Activated T-cell treated with anti-CD3 and anti-CD28 coated beads, Interleukin-2, amount 50 U/mL, for 4 hours (primary cell): ENCODE measurements around the gene RBP4. TPM values are rescaled to one million over a fixed set of nuclear protein-coding genes. Genes with fewer than 3 reads are reported as not detected.
"Not testable (repeated sequence)": the region's sequence is repeated elsewhere in the genome, so short reads cannot be mapped to it uniquely, and the experiment has no call there.

Source experiments
- ATAC-seq, 2 donors: fragments of 200-7000 bp; cut with Tn5 transposase; one replicate each; pipeline ENCODE4 v1.10.0; 2021
- DNase-seq: peaks from one replicate; pipeline ENCODE4 v3.0.0-alpha.2; 2020
- H3K27me3 Mint-ChIP-seq: one replicate; pipeline ENCODE4 v1.8.0; 2021; ENCODE audit warnings: low read depth, mixed read lengths
- H3K36me3 Mint-ChIP-seq: one replicate; pipeline ENCODE4 v1.8.0; 2022; ENCODE audit warnings: mixed read lengths; ENCODE audit not compliant: insufficient read depth
- H3K4me1 Mint-ChIP-seq: one replicate; pipeline ENCODE4 v1.8.0; 2021; ENCODE audit warnings: low read depth, mixed read lengths
- H3K4me3 Mint-ChIP-seq: one replicate; pipeline ENCODE4 v1.8.0; 2021; ENCODE audit warnings: mild to moderate bottlenecking, moderate library complexity, mixed read lengths
- H3K9me3 Mint-ChIP-seq: one replicate; pipeline ENCODE4 v1.8.0; 2021; ENCODE audit warnings: mixed read lengths
- total RNA-seq, 3 donors: library from RNA; stranded (reverse); gene quantifications; one replicate each; pipeline ENCODE4 v1.2.1, GENCODE V29; 2021

The RBP4 gene
- total RNA-seq, 3 donors from 2014 or later: 0.98 to 1.5 (median 1.4) TPM

DNA sequence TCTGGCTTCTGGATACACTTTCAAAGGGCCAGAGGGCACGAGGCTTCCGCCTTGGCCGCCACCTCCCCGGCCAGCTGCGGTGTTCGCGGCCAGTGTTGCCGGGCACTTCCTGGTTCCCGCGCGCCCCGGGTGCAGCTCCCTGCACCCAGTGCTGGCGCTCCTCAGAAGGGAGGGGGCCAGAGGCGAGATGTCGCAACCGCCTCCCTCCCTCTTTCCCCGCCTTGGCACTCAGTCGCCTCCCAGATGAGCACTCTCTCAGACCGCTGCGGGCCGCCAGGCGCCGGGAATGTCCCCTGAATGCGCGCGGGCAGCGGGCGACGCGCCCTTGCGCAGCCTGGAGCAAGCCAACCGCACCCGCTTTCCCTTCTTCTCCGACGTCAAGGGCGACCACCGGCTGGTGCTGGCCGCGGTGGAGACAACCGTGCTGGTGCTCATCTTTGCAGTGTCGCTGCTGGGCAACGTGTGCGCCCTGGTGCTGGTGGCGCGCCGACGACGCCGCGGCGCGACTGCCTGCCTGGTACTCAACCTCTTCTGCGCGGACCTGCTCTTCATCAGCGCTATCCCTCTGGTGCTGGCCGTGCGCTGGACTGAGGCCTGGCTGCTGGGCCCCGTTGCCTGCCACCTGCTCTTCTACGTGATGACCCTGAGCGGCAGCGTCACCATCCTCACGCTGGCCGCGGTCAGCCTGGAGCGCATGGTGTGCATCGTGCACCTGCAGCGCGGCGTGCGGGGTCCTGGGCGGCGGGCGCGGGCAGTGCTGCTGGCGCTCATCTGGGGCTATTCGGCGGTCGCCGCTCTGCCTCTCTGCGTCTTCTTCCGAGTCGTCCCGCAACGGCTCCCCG is 34.4 kb downstream of the RBP4 start, which contains the start of gene FFAR4:
Gene FFAR4, plus strand, starts transcription at position 231 of the 842 bp plus-strand sequence. Its CDS starts 56 bp downstream, at position 287.
- Mint-ChIP-seq H3K4me1 (peaks cover 3% of the 10 kb centered on the region), H3K9me3 (no peaks in the 10 kb centered on the region)

DNA sequence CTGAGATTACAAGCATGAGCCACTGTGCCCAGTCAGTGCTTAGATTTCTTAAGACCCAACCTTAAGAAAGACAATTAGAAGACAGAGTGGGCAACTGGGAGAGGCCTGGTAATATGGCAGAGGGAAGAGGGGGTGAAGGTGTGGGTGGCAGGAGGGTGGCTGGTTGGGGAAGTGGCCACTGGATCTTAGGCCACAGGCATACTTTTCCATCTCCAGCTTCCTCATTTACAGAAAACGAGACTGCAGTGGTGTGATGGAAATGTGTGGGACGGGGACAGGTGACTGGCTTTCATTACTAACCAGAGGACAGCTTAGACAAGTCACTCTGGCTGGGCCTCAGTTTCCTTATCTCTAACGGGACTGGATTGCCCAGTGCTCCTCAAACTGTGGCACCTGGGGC is 35.6 kb downstream of the RBP4 start:
- no peak overlapping the region for H3K4me3 Mint-ChIP-seq
- H3K9me3 Mint-ChIP-seq: no peaks in the 10 kb centered on the region
- ATAC-seq (no peak), DNase-seq (no peak)
- H3K36me3 Mint-ChIP-seq: no peaks in the 10 kb centered on the region
- H3K27me3 Mint-ChIP-seq: peaks cover 50% of the 10 kb centered on the region
- peaks cover 3% of the 10 kb centered on the region for H3K4me1 Mint-ChIP-seq

More for the DNA sequence above, 34.4 kb downstream of the RBP4 start, which contains the start of gene FFAR4:
- Mint-ChIP-seq H3K27me3 (peaks cover 50% of the 10 kb centered on the region), H3K36me3 (no peaks in the 10 kb centered on the region), H3K4me3 (no peak within 1 kb of the TSS)
- DNase-seq (no peak), ATAC-seq (peak in 1 of 2 donors; percentile 14)

DNA sequence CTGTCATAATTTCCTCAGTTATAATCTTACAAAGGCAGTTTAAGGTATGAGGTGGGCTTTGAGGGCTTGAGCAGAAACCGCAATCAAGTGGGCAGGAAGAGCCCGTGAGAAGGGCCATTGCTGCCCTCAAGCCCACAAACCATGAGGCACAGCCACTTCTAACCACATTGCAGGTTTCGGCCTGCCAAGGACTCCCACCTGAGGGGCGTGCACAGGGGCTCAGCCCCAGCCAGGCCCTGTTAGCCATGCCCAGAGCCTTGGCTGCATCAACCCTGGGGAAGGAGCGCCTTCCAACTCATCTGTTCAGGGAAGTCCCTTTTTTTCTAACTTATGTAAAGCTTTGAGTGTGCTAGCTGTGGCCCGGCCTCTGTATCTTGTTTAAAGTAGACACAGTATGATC is 40.5 kb downstream of the RBP4 start:
- H3K4me1 Mint-ChIP-seq: no peaks in the 10 kb centered on the region
- ATAC-seq (no peak), DNase-seq (no peak)
- H3K9me3 Mint-ChIP-seq: no peaks in the 10 kb centered on the region
- H3K27me3 Mint-ChIP-seq: peaks cover 22% of the 10 kb centered on the region
- no peak overlapping the region for H3K4me3 Mint-ChIP-seq
- no peaks in the 10 kb centered on the region for H3K36me3 Mint-ChIP-seq

DNA sequence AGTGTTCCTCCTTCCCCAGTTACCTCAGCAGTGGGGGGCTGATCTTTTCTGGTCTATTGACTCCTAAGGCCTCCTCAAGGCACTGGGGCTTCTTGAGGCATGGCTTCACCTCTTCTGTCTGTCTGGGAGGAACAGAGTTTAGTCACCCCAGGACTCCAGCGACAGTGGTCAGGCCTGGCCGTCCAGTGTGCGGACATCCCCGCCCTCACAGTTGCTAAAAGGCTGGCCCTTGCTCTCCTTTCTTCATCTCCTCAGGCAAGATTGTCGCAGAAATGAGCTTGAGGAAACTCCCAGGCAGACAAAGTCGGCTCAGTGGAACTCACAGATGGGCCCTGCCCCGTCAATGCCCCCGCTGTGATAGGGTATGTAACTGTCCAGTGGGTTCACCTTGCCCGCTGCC is 41.5 kb downstream of the RBP4 start:
- H3K4me1 Mint-ChIP-seq: no peaks in the 10 kb centered on the region
- H3K9me3 Mint-ChIP-seq: no peaks in the 10 kb centered on the region
- no peaks in the 10 kb centered on the region for H3K36me3 Mint-ChIP-seq
- H3K27me3 Mint-ChIP-seq: peaks cover 12% of the 10 kb centered on the region
- no peak overlapping the region for H3K4me3 Mint-ChIP-seq
- ATAC-seq: no peak
- DNase-seq: no peak

DNA sequence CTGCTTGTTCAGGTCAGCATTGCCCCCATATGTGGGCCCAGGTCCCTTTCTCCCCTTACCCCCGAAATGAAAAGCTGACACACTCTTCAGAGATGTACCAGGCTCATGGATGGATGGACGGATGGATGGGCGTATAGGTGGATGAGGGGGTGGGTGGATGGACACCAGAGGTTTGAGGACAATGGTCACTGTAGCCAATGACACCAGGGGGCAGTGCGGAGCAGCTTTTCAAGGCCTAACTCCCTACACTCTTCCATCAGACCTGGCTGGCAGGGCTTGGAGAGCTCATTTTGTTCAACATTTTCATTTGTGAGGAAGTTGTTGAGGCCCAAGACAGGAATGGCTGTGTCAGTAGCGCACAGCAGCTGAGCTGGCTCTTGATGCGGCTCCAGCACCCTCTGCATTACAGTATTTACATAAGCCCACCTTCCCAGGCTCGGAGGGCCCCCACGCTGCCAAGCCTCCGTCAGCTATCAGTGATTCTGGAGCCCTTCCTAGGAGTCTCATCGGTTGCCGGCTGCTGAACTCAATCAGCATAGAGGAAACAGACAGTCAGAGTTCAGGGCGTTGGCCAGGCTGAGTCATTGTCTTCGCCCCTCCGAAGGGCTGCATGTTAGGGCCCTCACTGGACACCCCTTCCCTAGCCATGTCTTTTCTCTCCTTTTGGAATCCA is 46.1 kb downstream of the RBP4 start:
- DNase-seq (no peak), ATAC-seq (peak in 1 of 2 donors; percentile 27)
- Mint-ChIP-seq H3K36me3 (no peaks in the 10 kb centered on the region), H3K4me3 (no peak overlapping the region), H3K9me3 (no peaks in the 10 kb centered on the region), H3K4me1 (no peaks in the 10 kb centered on the region), H3K27me3 (peaks cover 5% of the 10 kb centered on the region)

DNA sequence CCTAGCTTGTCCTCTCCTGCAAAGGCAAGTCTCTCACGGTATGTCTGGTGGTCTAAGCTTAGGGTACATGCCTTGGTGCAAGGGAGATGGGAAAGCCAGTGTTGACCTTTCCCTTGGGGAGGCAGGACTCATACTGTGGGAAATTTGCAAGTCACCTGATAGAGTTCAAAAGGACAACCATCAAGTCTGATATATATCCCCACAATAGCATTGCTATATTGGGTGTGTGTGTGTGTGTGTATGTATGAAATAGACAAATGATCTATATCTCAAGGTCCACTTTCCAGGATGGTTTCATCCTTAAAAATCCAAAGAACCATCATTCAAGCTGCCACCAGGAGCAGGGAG is 46.7 kb downstream of the RBP4 start:
- no peaks in the 10 kb centered on the region for H3K4me1 Mint-ChIP-seq
- peaks cover 5% of the 10 kb centered on the region for H3K27me3 Mint-ChIP-seq
- H3K4me3 Mint-ChIP-seq: no peak overlapping the region
- ATAC-seq: no peak
- H3K9me3 Mint-ChIP-seq: no peaks in the 10 kb centered on the region
- no peaks in the 10 kb centered on the region for H3K36me3 Mint-ChIP-seq
- DNase-seq: no peak

DNA sequence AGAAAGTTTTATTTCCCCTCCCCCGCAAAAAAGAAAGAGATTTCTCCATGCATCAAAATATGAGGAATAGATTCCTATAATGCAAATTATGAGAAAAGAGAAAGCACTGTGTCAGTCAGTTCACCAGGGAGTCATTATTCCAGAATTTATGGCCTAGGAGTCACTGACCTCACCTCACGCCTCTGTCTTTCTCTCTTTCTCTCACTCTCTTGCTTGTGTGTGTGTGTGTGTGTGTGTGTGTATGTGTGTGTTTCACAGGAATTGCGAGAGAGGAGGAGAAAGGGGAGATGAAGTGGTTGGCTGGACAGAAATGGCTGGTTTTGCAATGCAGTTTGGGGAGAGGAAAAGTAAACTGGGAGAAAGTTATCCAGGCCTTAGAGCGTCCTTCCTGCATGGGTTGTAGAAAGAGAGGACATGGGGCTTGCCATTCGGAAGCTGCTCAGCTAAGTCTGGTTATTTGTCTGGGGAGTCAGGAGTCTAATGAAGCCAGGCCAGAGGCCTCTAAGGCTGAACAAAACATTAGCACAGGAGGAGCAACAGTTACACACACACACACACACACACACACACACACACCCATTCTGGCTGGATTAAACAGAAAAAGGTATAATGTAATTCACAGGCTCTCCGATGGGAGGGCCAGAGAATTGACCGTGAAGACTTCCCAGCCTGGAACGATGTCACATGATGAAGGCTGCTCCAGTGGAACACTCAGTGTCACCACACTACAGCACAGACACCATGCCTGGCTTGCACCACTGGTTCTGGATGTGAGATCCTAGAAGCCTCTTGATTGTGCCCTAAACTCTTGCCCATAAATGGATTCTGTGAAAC is 47.3 kb downstream of the RBP4 start:
- no peak overlapping the region for H3K4me3 Mint-ChIP-seq
- no peaks in the 10 kb centered on the region for H3K36me3 Mint-ChIP-seq
- no peaks in the 10 kb centered on the region for H3K9me3 Mint-ChIP-seq
- ATAC-seq: no peak
- DNase-seq: no peak
- peaks cover 5% of the 10 kb centered on the region for H3K27me3 Mint-ChIP-seq
- H3K4me1 Mint-ChIP-seq: no peaks in the 10 kb centered on the region

DNA sequence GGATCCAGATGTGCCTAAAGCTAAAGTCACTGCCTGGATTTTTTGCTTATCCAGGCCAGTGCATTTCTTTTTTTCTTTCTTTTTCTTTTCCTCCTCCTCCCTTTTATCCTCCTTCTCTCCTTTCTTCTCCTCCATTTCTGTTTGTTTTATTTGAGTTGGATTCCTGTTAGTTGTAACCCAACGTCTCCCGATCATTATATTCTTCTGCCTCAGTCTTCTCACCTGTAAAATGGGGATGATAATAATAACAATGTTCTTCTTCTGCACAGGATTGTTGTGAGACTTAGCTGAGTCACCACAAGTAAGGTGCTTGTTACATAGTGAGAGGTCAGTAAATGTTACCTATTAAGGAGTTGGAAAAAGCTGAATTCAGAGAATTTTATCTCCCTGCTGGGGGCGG is 48.3 kb downstream of the RBP4 start:
- no peaks in the 10 kb centered on the region for H3K9me3 Mint-ChIP-seq
- no peaks in the 10 kb centered on the region for H3K36me3 Mint-ChIP-seq
- H3K4me1 Mint-ChIP-seq: no peaks in the 10 kb centered on the region
- peaks cover 2% of the 10 kb centered on the region for H3K27me3 Mint-ChIP-seq
- H3K4me3 Mint-ChIP-seq: no peak overlapping the region
- no peak for ATAC-seq
- DNase-seq: no peak

DNA sequence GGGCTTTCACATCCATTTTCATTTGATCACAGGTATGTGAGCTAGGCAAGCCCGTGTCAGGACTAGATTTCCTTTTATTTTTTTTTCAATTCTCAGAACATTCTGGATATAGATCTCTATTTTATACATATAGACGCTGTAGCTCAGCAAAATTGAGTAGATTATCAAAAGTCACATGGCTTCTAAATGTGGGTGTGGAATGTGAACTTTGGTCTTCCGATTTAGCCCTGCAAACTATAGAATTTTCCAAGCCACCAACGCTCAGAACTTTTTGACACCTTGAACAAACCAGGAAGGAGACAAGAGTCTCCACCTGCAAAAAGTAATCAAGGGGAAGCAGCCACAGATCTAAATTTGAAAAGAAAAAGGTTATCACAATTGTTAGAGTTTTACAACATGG is 50.4 kb downstream of the RBP4 start:
- no peak for ATAC-seq
- DNase-seq: no peak
- Mint-ChIP-seq H3K4me1 (no peaks in the 10 kb centered on the region), H3K36me3 (no peaks in the 10 kb centered on the region), H3K4me3 (no peak overlapping the region), H3K27me3 (peaks cover 6% of the 10 kb centered on the region), H3K9me3 (no peaks in the 10 kb centered on the region)

DNA sequence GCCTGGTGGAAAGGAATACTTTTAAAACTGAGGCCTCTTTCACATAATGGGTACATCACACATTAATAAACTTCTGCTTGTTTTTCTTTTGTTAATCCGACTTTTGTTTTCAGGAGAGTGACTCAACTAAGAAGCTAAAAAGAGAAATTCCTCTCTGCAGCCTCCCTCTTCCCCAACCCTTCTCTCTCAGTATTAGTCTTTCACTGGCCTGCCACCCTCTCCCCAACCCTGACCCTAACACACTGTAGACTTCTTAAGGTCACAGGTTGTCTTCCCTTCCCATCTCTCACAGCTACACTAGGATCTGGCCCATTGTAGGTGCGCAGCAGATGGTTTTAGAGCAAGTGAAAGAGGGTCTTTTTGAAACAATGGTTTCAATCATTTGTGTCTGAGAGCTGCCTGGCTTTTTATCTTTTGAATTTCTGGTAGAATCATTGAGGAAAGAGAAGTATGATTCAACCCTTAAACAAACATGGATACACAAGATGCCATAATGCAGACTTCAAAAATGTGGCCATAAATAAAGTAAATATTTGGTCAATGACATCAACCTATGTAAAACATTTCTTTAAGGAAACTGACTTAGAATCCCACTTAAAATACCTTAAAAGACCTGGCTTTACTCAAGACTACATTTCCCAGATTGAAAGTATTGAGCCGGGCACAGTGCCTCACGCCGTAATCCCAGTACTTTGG is 52.5 kb downstream of the RBP4 start:
- no peak overlapping the region for H3K4me3 Mint-ChIP-seq
- no peaks in the 10 kb centered on the region for H3K4me1 Mint-ChIP-seq
- ATAC-seq: no peak
- no peak for DNase-seq
- H3K9me3 Mint-ChIP-seq: no peaks in the 10 kb centered on the region
- no peaks in the 10 kb centered on the region for H3K36me3 Mint-ChIP-seq
- H3K27me3 Mint-ChIP-seq: peaks cover 8% of the 10 kb centered on the region

DNA sequence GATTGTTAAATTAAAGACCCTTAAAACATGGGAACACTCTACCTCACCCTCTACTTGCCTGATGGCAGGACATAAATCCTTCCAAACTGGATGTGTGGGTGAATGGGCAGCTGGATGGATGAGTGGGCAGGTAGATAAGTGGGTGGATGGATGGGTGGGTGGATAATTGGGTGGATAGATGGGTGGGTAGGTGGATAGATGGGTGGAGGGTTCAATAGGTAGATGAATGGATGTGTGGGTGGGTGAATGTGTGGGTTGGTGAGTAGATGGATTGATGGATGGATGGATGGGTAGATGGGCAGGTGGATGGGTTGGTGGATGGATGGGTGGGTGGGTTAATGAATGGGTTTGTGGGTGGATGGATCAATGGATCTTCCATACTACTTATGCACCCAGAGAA is 53.5 kb downstream of the RBP4 start:
- ATAC-seq: no peak
- no peaks in the 10 kb centered on the region for H3K9me3 Mint-ChIP-seq
- H3K27me3 Mint-ChIP-seq: peaks cover 8% of the 10 kb centered on the region
- H3K4me1 Mint-ChIP-seq: no peaks in the 10 kb centered on the region
- DNase-seq: no peak
- no peaks in the 10 kb centered on the region for H3K36me3 Mint-ChIP-seq
- H3K4me3 Mint-ChIP-seq: no peak overlapping the region

DNA sequence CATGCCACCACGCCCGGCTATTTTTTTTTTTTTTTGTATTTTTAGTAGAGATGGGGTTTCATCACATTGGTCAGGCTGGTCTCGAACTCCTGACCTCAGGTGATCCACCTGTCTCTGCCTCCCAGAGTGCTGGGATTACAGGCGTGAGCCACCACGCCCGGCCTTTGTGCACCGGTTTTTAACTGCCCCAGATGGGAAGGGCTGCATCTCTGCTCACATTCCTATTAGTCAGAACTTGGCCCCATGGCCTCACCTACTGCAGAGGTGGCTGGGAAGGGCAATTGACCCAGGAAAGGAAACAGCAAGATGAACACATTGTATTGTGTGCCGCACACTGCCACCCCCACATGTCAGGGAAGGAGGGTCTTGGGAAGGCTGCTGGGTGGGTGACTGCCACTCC is 54.0 kb downstream of the RBP4 start:
- not testable (repeated sequence) for H3K36me3 Mint-ChIP-seq, DNase-seq, H3K27me3 Mint-ChIP-seq, H3K9me3 Mint-ChIP-seq, ATAC-seq, H3K4me1 Mint-ChIP-seq, H3K4me3 Mint-ChIP-seq

DNA sequence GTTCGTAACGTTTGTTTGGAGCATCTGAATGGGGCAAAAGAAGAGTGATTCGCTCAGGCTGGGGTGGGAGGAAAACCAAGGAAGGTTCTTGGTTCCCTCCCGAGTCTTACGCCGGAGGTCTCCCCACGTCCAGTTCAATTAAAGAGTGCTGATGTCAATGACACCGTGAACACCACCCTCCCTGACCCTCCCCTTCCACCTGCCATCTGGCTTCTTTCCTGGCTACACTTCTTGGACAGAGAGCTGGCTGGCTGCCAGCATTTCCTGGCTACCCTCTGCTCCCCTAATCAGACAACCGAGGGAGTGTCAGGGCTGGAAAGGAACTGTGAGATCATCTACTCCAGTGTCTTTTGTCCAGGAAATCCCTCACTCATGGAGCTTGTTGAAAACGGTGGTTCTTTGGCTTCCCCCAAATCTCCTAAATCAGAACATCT is 58.7 kb downstream of the RBP4 start:
- ATAC-seq (no peak), DNase-seq (no peak)
- Mint-ChIP-seq H3K36me3 (no peaks in the 10 kb centered on the region), H3K27me3 (peaks cover 9% of the 10 kb centered on the region), H3K4me3 (no peak overlapping the region), H3K4me1 (no peaks in the 10 kb centered on the region), H3K9me3 (no peaks in the 10 kb centered on the region)
